Neural crest cell (in vitro differentiated cells): ENCODE measurements around the gene CSRP2. TPM values are rescaled to one million over a fixed set of nuclear protein-coding genes. Genes with fewer than 3 reads are reported as not detected.

Experiments used
- DNase-seq: peaks from one replicate; pipeline ENCODE4 v3.0.0; 2021; ENCODE audit warnings: low read depth, mixed read lengths, low spot score
- H3K27ac Mint-ChIP-seq: one replicate; pipeline ENCODE4 v1.8.0; 2021; ENCODE audit warnings: mild to moderate bottlenecking, mixed read lengths; ENCODE audit not compliant: unreplicated experiment
- H3K27me3 Mint-ChIP-seq: 2 replicates; pipeline ENCODE4 v1.8.0; 2021; ENCODE audit warnings: low read depth, mild to moderate bottlenecking, mixed read lengths
- H3K36me3 Mint-ChIP-seq: 2 replicates; pipeline ENCODE4 v1.8.0; 2021; ENCODE audit warnings: low read depth, mild to moderate bottlenecking, mixed read lengths
- H3K4me1 Mint-ChIP-seq: 2 replicates; pipeline ENCODE4 v1.8.0; 2021; ENCODE audit warnings: mixed read lengths
- H3K4me3 Mint-ChIP-seq: one replicate; pipeline ENCODE4 v1.8.0; 2021; ENCODE audit warnings: mild to moderate bottlenecking, mixed read lengths
- H3K9me3 Mint-ChIP-seq: 2 replicates; pipeline ENCODE4 v1.8.0; 2021; ENCODE audit warnings: mixed read lengths
- total RNA-seq: library from RNA; stranded (reverse); gene quantifications from 2 replicates; pipeline ENCODE4 v1.2.1, GENCODE V29; 2021
- TF ChIP-seq, protein P1 (sequence below): fragments of 200-600 bp; sonication (generic); conservative IDR thresholded peaks from 2 replicates; pipeline ENCODE4 v1.5.0; 2021; ENCODE audit warnings: antibody characterized with exemption, mild to moderate bottlenecking

CSRP2 gene
- total RNA-seq, 1 donor from 2014 or later: 80.8 TPM

DNA sequence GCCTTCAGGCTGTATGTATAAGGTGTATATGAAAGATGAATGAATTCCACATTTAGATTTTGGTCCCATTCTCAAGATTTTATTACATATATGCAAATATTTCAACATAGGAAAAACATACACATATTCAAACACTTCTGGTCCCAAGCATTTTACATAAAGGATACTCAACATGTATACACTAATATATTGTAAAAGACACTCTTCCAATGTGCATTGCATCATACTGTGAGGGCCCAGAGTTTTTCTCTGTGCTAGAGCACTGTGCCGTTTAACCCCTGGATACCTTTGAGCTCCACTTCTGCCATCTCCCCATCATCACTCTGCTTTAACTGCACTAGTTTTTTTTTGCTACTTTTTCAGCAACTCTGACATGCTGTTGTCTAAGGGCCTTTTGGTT is 66.8 kb downstream of the CSRP2 start:
- Mint-ChIP-seq H3K27me3 (no peaks in the 10 kb centered on the region), H3K4me3 (no peak overlapping the region), H3K4me1 (peaks cover 5% of the 10 kb centered on the region), H3K36me3 (peaks cover 3% of the 10 kb centered on the region), H3K27ac (no peak overlapping the region), H3K9me3 (no peaks in the 10 kb centered on the region)
- DNase-seq: no peak
- TF ChIP-seq, protein P1, sequence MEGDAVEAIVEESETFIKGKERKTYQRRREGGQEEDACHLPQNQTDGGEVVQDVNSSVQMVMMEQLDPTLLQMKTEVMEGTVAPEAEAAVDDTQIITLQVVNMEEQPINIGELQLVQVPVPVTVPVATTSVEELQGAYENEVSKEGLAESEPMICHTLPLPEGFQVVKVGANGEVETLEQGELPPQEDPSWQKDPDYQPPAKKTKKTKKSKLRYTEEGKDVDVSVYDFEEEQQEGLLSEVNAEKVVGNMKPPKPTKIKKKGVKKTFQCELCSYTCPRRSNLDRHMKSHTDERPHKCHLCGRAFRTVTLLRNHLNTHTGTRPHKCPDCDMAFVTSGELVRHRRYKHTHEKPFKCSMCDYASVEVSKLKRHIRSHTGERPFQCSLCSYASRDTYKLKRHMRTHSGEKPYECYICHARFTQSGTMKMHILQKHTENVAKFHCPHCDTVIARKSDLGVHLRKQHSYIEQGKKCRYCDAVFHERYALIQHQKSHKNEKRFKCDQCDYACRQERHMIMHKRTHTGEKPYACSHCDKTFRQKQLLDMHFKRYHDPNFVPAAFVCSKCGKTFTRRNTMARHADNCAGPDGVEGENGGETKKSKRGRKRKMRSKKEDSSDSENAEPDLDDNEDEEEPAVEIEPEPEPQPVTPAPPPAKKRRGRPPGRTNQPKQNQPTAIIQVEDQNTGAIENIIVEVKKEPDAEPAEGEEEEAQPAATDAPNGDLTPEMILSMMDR: no peak

DNA sequence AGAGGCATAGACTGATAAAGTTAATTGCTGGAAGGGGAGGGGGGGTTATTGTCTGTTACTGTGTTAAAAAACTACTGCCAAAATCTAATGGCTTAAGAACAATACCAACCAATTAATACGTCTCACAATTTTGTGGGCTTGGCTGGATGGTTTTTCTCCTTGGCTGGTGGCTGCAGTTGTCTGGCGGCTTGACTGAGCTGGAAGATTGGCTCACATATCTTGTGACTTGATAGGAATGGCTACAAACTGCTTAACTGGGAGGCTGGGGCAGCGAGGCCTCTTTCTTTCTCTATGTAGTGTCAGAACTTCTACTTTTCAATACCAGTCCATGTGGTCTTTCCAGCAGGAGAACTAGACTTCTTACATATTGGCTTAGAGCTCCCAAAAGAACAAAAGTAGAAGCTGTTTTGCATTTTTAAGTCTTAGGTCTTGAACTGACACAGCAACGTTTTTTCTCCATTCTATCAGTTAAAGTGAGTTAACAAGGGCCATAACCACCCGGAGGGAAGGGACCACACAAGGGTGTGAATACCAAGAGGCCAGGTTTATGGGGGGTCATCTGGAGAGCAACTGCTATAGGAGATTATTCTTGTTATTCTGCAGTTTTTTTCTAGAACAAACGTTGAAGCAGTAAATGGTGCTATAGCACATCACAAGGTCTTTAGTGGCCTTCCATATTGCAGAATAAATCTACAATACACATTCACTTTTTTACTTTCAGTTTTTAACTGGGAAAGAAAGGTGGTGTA is 68.0 kb downstream of the CSRP2 start:
- DNase-seq: no peak
- Mint-ChIP-seq H3K4me3 (no peak overlapping the region), H3K27me3 (no peaks in the 10 kb centered on the region), H3K36me3 (peaks cover 3% of the 10 kb centered on the region), H3K9me3 (no peaks in the 10 kb centered on the region), H3K4me1 (peaks cover 5% of the 10 kb centered on the region), H3K27ac (peak overlapping the region; percentile 73)
- TF ChIP-seq, protein P1: no peak

Other genes starting within 250 kb of the CSRP2 start
- 52.9 and 58.8 TPM in 2 replicates for gene ZDHHC17, start 114.9 kb downstream of the CSRP2 start, total RNA-seq
- 25.7 and 29.8 TPM in 2 replicates for gene E2F7, start 186.6 kb upstream of the CSRP2 start, total RNA-seq